SH-SY5Y (cell line): ENCODE results near the gene HAPLN3.

ENCODE experiments used
- GATA2 ChIP-seq: IDR thresholded peaks from 2 replicates; pipeline ENCODE4 v1.6.1; 2011; ENCODE audit warnings: mild to moderate bottlenecking, low read depth, low read length
- GATA3 ChIP-seq: IDR thresholded peaks from 2 replicates; pipeline ENCODE4 v1.6.1; 2011; ENCODE audit warnings: low read depth, mild to moderate bottlenecking, low read length, moderate library complexity

- TF ChIP-seq GATA3 (no peak), GATA2 (no peak)
Measured at GRCh38 chr15:88890495-88890894, 4.8 kb downstream of the HAPLN3 start.
